Measurements from ENCODE around the gene SFTA2.

Gene SFTA2

DNA sequence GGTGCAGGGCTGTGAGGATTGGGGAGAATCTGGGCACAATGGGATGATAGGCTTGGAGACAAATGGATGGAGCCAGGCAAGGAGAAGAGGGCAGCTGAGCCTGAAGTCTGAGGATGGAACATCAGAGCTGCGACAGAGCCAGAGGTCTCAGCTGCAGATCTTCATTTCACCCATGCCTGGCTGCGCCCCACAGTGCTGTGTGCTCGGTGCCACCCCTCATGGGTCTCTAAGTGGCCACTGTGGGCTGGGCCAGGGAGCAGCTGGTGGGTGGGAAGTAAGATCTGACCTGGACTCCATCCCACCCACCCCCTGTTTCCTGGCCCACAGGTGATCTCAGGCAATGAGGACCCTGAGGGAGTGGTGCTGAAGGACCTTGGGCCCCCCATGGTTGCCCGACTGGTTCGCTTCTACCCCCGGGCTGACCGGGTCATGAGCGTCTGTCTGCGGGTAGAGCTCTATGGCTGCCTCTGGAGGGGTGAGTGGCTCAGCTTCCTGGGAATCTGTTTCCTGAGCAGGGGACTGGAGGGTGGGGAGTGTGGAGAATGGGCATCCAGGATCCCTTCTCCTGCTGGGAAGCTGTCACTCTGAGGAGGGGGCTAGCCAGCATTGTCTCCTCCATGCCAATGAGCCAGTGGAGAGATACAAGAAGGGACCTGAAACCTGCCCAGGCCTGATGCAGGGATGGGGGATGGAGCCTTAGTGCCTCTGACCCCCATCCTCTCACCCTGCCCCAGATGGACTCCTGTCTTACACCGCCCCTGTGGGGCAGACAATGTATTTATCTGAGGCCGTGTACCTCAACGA lies 41.1 kb downstream of the SFTA2 start:
- no peak for DNase-seq (ENCODE audit: low read depth, low spot score)

DNA sequence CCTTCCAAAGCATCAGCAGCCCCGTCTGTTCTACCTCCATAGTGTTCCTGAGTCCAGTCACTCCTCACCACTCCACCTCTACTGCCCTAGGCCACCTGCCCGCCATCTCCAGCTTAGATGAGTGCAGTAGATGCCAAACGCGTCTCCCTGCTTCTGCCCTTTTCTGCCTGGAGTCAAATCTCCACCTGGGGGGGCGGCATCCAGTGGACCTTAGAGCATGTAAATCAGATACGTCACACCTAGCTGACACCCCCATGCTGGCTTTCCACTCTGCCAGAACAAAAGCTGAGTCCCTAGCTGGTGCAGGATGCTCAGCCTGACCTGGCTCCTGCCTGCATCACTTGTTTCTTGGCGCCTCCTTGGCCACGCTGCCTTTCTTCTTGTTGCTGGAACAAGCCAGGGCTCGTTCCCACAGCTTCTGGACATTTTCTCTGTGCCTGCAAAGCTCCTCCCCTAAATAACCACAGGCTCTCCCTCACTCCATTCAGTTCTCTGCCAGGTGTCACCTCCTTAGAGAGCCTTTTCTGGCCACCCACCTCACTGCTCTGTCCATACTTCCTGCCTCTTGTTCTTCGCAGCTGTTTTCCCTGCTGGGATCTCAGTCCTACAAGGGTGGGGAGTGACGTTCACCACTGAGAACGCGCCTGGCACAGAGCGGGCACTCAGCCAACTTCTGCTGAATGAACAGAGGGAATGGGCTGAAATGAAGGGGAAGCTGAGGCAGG lies 41.9 kb downstream of the SFTA2 start:
- no peak for DNase-seq (ENCODE audit: low read depth, low spot score)

DNA sequence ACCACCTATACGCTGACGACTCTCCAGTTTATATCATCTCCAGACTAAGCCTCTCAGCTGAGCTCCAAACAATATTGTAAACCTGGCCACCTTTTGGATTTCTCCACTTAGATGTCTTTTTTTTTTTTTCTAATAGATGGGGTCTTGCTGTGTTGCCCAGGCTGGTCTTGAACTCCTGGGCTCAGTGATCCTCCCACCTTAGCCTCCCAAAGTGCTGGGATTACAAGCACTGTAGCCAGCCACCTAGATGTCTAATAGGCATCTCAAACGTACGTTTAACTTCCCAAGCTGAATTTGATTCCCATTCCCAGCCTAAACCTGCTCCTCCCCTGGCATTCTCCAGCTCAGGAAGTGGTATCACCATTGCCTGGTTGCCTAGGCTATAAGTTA lies 42.5 kb downstream of the SFTA2 start:
- DNase-seq (ENCODE audit: low read depth, low spot score) = no peak

DNA sequence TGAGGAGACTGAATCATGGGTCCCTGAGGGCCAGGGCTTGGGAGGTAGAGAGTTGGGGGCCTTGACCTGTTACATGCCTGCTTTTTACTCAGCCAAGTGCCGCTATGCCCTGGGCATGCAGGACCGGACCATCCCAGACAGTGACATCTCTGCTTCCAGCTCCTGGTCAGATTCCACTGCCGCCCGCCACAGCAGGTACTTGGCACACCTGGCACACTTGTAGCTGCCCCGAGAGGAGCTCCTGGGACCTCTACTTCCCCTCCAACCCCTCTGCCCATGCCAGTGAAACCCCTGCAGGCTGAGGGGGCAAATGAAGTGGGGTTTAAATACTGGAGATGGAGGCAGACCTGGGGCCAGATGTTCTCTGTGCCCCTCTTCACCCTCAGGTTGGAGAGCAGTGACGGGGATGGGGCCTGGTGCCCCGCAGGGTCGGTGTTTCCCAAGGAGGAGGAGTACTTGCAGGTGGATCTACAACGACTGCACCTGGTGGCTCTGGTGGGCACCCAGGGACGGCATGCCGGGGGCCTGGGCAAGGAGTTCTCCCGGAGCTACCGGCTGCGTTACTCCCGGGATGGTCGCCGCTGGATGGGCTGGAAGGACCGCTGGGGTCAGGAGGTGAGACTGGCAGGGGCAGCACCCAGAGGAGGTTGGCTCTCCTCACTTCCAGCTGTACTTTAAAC lies 43.0 kb downstream of the SFTA2 start:
- no peak for DNase-seq (ENCODE audit: low read depth, low spot score)

DNA sequence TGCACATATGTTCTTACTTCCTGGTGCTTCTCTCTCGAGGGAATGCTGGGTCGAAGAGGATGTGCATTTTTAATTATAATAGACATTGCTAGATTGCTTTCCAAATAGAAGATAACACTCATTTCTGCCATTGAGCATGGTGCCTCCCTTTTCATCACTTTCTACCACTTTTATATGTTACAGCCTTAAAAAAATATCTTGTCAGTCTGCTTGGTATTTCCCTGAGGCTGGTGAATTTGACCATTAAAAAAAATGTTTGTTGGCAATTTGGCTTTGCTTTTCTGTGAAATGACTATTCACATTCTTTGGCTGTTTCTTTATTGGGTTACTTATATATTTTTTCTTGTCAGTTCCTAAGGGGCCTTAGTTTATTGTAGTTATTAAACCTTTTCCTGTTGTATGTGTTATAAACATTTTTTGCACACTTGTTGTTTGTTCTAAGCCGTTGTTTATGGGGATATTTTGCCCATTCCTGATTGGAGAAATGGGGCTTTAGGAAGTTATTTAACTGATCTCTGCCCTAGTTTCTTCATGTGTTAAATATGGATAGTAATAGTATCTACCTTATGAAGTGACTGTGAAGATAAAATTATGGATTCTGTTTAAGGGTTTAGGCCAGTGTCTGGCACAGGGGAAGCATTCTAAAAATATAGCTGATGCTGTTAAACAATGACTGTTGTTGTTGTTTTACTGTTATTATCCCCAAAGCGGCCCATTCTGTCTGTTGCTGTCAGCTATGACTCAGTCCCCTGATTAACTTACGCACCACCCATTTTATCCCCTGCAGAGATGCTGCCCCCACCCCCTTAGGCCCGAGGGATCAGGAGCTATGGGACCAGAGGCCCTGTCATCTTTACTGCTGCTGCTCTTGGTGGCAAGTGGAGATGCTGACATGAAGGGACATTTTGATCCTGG lies 43.8 kb downstream of the SFTA2 start:
- DNase-seq (ENCODE audit: low read depth, low spot score) = no peak

DNA sequence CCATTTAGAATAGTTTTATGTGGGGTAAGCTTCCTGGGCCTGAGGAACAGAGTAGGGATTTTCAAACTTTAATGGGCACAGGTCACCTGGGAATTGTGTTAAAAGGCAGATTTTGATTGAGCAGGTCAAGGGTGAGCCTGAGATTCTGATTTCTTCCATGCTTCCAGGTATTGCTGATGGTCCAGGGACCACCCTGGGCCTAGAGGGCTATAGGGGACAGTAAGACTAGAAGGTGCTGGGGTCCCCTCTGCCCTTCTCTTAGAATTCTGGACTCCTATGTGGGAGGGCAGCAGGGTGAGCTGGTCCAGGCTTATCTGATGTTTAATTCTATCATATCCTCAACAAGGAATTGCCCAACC lies 45.1 kb downstream of the SFTA2 start:
- DNase-seq (ENCODE audit: low read depth, low spot score) = no peak

DNA sequence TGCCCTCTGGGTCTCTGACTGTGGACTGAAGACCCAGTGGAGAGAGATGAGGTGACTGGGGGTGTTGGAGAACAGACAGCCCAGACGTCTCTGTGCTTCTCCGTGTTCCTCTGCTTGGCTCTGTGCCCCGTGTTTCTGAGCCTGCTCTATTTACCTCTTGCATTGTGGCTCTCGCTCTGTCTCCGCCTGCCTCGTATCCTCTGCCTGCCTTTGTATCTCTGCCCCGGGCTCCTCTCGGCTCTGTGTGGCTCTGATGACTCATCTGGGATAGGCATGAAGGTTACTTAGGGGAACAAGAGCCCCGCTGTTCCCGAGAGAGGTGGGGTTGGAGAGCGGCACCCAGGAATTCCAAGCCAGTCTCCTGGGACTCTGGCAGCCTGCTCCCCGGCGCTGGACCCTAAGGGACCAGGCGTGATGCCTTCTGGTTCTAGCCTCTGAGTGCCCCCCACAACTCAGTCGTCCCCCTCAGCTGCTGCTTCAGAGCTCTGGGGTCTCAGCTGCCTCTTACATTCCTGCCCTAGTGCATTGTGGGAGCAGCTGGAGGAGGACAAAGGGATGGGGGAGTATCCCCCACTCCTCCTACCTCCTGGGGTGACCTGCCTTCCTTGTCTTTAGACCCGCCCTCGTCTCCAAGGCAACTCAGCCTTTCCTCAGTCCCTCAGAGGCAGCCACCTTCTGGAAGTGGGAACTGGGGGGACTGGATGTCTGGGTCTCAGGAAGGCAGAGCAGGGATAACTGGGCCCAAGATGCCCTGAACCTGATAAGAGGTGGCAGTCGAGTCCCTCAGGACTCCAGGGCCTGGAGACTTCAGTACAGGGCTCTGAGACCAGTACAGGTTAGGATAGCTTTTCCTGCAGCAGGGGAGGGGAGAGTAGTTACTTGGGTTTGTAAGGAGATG lies 45.7 kb downstream of the SFTA2 start:
- DNase-seq (ENCODE audit: low read depth, low spot score) = peak; percentile 85

DNA sequence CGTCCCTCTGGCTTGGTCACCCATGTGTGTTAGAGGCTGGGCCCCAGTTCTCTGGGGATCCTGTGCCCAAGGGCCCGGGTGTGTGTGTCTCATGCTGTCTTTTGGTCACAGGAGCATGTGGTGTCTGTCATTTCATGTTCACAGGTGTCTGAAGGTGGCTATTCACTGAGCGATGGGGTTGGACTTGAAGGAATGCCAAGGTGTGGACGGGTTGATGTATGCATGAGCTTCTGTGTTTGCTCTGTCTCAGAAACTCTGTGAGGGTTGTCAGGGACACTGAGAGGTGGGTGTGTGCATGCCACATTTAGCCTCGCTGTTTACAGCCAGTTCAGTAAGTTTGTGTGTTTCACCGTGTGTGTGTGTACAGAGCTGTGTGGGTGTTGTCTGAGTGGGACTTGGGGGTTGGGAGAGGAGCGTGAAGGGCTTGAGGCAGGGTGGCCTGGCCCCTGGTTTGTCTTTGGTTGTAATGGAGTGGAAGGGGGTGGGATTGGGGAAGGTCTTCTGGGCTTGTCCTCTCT lies 46.4 kb downstream of the SFTA2 start:
- DNase-seq (ENCODE audit: low read depth, low spot score) = peak; percentile 36

DNA sequence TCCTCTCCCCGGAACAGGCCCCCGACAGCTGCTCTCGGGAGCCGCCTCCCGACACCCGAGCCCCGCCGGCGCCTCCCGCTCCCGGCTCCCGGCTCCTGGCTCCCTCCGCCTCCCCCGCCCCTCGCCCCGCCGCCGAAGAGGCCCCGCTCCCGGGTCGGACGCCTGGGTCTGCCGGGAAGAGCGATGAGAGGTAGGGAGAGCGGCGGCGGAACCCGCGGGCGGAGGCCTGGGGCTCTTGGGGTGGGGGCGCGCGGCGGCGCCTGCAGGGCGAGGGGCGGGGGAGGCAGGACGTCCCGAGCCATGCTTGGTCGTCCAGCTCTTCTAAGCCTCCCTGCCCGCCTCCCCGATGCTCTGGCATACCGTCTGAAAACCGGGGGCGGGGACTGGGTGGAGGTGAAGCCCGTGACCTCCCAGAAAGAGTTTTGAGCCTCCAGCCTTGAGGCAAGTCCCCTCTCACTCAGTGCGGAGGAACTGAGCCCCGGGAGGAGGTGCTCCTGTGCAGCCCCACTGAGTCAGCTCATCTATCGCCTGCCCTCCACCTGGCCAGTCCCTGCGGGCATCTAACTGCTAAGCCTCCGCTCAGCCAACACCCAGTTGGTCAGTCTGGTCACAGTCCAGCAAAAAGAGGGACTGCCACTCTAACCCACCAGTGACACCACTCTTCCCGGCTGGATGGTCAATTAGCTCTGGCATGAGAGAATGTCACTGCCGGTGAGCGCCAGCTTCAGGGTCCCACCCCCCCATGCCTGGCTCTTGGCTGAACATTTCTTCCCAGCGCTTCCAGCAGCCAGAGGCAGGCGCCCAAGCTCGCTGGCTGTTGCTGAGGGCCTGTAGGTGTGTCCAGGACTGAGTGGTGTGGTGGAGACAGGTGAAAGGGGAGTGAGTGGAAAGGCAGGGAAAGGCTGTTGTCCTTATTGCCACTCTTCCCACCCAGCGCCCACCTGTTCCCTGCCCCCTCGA lies 47.2 kb downstream of the SFTA2 start:
- DNase-seq (ENCODE audit: low read depth, low spot score) = peak; percentile 68

DNA sequence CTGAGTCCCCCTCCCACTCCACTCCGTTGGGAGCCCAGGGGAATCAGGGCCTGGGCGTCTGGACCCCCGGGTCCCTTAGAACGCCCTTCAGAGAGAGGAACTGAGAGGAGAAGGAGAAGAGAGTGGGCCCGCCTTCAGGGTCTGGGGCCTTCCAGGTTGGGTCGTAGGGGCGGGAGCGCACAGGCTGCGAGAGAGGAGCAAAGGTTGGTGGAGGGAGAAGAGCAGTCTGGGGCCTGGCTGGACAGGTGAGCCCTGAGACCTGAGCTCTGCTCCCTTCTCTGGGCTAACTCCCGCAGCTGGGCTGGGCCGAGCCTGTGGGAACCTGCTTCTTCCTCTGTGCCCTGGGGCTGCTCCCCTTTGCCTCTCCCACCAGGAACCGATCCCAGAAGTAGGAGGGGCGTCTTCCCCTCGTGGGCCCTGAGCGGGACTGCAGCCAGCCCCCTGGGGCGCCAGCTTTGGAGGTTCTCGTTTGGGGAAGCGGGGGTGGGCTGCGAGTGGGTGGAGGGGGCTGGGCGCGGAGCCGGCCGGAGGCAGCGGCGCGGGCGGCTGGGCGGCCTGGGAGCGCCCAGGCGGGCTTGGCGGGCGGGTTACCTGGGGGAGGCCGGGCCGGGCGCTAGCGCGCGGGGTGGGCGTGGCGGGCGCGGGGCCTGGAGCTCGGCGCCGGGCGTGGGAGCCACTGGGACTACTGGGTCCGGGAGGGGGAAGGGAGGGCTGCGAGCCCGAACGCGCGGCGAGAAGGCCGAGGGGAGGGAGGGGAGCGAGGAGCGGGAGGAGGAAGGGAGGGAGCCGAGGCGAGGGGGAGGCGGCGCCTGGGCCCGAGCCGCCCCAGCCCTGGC lies 48.1 kb downstream of the SFTA2 start, which contains the start of gene DDR1:
DDR1 (plus strand) TSS at position 835 of the 836 bp plus-strand sequence. CDS start 4,211 bp downstream, outside the sequence.
- peak; percentile 72 for DNase-seq (ENCODE audit: low read depth, low spot score)

DNA sequence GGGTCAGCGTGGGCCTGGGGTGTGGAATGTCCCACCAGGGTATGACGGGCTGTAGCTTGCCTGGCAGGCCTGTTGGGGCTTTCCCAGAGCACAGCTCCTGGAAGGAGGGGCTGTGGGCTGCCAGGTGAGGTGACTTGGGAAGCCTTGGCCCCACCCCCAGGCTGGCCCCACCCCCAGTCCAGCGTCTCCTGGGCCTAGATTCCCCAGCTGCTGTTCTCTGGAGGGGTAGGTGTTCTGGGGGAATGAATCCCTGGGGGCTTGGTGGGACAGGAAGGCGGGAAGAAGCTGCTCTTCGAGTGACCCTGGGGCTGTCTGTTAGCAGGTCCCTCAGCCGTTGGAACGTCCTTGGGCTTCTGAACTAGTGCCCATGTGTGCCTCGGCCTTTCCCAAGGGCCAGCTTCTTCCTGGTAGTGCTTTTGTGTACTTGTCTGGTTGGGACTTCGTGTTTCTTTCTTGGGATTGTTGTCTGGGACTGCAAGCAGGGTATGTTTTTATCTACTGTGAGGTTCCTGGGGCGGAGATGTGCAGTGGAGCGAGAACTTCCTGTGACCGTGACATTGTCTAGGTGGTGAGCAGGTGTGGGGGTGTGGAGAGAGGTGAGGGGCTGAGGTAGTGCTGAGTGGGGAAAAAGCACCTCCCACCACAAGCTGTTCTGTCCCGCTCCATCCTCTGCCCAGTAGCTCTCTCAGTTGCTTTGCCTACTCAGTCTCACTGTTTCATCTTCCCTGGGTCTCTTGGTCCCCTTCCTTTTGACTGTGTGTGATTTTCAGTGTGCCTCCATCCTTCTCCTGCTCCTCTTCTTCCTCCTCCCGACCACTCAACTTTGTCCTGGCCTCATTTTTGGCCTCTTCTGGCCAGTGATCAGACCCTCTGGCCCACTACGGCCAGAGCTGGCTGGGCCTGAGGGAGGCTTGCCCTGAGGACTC lies 48.9 kb downstream of the SFTA2 start:
- DNase-seq (ENCODE audit: low read depth, low spot score) = peak; percentile 76

DNA sequence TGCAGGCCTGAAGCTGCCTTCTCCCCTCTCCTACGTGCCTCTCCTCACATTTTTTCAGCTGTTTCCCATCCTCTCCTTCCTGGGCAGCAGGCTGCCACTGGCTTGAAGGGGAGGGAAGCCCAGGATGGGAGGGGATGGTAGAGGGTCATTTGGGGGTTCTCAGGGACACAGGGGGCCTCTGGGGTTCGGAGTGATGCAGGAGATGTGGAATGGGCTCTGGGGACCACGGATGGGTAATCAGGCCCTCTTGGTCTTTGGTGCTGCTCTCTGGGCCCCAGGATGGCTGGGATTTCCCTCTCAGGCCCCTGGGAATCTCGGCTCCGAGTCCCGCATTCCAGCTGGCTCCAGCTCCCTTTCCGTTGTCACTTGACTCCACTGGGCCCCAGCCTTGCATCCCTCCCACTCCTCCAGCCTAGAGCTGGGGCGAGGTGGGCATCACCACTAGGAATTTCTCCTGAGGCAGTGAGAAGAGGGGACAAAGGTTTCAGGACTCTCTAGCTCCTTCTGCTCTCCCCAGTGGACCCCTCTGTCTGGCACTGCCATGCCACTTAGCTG lies 49.7 kb downstream of the SFTA2 start:
- DNase-seq (ENCODE audit: low read depth, low spot score) = peak; percentile 74

DNA sequence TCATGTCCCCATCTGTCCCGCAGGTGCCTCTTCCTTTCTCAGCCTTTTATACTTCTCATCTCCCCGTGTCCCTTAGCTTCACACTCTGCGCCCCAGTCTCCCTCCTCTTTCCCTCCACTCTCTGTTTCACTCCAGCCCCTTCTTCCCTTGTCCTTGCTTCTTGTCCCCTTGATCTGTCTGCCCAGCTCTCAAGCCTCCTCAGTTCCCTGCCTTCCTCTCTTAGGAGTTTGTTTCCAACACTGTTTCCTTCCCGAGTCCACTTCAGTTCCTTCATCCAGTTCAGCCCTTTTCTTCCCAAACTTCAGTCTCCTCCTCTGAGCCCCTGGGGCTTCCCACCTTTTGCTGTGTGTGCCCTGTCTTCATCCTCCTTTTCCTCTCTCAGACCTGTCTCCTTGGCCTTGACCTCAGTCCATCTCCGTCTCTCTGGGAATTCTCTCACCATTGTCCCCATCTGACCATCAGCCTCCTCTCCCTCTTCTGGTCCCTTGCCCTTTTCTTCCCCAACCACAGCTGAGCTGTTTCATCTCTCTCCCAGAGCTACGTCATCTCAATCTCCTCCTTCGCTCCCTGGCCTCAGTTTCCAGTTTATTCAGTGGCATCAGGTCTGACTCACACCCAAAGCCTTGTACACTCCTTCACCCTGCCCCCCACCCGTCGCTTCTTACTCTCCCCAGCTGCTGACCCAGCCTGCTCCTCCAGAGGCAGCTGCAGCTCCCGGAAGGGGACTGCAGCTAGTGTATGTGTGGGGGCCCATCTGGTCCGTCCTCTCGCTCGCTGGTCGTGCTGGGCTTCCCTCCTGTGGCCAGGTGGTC lies 50.4 kb downstream of the SFTA2 start:
- peak; percentile 23 for DNase-seq (ENCODE audit: low read depth, low spot score)
